Natural killer cell (primary cell): Measurements from ENCODE around the gene ZNF835. TPM values are rescaled to one million over a fixed set of nuclear protein-coding genes. Genes with fewer than 3 reads are reported as not detected.

Source experiments
- total RNA-seq, 4 donors: library from RNA; stranded (reverse); fragments of 120-200 nt in 1 of 4; gene quantifications; one replicate each; pipeline versions ENCODE4 v1.2.3 to v1.2.4, GENCODE V29; 2013 to 2022

The ZNF835 gene
- total RNA-seq, 3 donors from 2014 or later (not counting 1 experiment from before 2014, with no cell fraction given) = 0.18 to 2.1 (median 0.92) TPM

Other genes with a start within 250 kb of the ZNF835 start
- 1 to 10 TPM in 1 of 3 donors, under 1 TPM in 2; 0.41 to 1.6 (median 0.63) TPM for gene ZNF667, start 194.4 kb downstream of the ZNF835 start, total RNA-seq
- 1 to 10 TPM in 1 of 3 donors, under 1 TPM in 2; 0.33 to 1.0 (median 0.48) TPM for gene ZNF471, start 163.9 kb downstream of the ZNF835 start, total RNA-seq
- gene ZFP28, start 132.8 kb downstream of the ZNF835 start, total RNA-seq = 1 to 10 TPM; 2.5 to 5.0 (median 4.2) TPM
- gene ZNF470, start 104.3 kb downstream of the ZNF835 start, total RNA-seq = 1 to 10 TPM; 2.0 to 2.3 (median 2.1) TPM
- gene ZNF71, start 76.5 kb downstream of the ZNF835 start, total RNA-seq = 1 to 10 TPM; 5.0 to 7.4 (median 7.2) TPM
- gene SMIM17, start 28.6 kb downstream of the ZNF835 start, total RNA-seq = under 1 TPM in 1 of 3 donors, not detected in 2; 0.24 TPM
- not detected for gene PEG3, start 169.0 kb upstream of the ZNF835 start, total RNA-seq
- not detected for gene ZIM2, start 169.0 kb upstream of the ZNF835 start, total RNA-seq